KBM-7 (cell line): ENCODE results near the gene PYDC1.

Experiments
- DNase-seq: peaks from one replicate; pipeline ENCODE4 v3.0.0-alpha.2; 2015
- in situ Hi-C: fragments of 300-500 bp; cut with MboI; formaldehyde crosslinking; loops from 2 replicates; pipeline ENCODE4 v1.14.3; 2020; ENCODE audit warnings: low sequenced_read_pairs, low pct_unique_long_range_greater_than_20kb, mixed read lengths

Gene PYDC1

GRCh38 chr16:31224092-31224955 lies 7.4 kb upstream of the PYDC1 start:
- in situ Hi-C loops = no loop called here
- no peak for DNase-seq

- no peak for DNase-seq
- in situ Hi-C loops = no loop called here
These were observed 6.1 kb upstream of the PYDC1 start for GRCh38 chr16:31223044-31223443.

DNA sequence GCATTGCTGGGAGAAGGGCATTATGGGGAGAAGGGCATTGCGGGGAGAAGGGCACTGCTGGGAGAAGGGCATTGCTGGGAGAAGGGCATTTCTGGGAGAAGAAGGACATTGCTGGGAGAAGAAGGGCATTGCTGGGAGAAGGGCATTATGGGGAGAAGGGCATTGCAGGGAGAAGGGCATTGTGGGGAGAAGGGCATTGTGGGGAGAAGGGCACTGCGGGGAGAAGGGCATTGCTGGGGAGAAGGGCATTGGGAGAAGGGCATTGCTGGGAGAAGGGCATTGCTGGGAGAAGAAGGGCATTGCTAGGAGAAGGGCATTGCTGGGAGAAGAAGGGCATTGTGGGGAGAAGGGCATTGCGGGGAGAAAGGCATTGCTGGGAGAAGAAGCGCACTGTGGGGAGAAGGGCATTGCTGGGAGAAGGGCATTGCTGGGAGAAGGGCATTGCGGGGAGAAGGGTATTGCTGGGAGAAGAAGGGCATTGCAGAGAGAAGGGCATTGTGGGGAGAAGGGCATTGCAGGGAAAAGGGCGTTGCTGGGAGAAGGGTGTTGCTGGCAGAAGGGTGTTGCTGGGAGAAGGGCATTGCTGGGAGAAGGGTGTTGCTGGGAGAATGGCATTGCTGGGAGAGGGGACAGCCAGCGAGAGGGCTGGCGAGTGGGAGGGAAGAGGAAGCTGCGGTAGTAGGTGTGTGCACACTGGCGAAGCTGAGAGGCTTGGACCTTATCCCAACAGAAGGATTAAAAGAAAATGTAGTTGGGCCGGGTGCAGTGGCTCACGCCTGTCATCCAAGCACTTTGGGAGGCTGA lies 4.6 kb upstream of the PYDC1 start:
- in situ Hi-C loops = no loop called here
- peak; percentile 73 for DNase-seq

- DNase-seq = no peak
- in situ Hi-C loops = no loop called here
These were observed 2.3 kb upstream of the PYDC1 start for GRCh38 chr16:31219154-31219741.

DNA sequence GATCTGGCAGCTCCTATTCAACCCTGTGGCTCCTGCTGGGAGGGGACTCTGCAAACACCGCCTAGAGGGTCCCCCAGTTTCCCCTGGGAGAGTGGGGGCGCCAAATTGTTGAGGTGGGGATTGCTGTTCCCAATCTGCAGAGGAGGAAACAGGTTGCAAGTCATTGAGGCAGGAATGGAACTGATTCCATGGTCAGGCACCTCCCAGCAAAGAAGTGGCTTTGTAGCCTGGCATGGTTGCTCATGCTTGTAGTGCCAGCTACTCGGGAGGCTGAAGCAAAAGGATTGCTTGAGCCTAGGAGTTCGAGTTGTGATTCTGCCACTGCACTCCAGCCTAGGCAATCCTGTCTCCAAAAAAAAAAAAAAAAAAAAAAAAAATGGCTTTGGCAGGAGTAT lies 198 bp upstream of the PYDC1 start:
- in situ Hi-C loops = no loop called here
- no peak for DNase-seq

GRCh38 chr16:31215287-31216162 lies 1.4 kb downstream of the PYDC1 start:
- in situ Hi-C loops = no loop called here
- no peak for DNase-seq

GRCh38 chr16:31214708-31215286 lies 2.1 kb downstream of the PYDC1 start:
- in situ Hi-C loops = no loop called here
- DNase-seq = no peak

DNA sequence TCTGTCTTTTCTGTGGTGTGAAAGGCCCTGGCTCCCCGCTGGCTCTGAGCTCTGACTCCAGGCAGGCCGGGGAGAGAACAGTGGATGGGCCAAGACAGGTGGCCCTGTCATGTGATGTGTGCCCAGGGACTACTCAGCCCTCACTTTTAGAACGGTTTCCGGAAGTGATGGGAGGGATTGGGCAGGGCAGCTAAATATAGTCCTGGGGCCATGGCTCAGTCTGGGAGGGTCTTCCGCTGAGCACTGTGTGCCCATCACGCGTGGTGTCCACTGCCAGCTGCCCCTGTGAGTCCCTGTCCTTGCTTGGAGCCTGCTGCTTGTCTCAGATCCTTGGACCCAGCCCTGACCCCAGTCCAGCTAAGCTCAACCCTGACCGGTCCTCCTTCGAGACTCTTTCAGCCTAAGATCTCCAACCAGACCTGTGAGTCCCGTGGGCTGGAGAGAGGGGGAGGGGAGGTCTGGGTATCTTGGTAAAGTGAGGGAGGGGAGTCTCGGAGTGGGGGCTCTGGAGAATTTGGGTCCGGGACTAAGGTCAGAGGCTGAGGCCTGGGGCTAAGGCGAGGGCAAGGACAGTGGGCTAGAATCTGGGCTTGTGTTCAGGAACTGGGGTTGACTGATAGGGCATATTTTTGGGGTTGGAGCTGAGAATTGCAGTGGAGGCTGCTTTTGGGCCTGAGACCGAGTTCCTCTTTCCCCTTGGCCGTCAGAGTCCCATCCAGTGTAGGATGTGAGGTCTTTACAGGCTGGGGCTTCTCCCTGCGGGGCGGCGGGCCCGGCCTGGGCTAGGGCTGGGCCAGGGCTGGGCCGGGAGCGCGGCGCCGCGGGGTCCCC lies 2.8 kb downstream of the PYDC1 start, which contains the start of gene TRIM72:
TSS of gene TRIM72 (plus strand) at position 243 of the 831 bp plus-strand sequence. CDS start 620 bp downstream, outside the sequence.
- DNase-seq = no peak
- in situ Hi-C loops = no loop called here

DNA sequence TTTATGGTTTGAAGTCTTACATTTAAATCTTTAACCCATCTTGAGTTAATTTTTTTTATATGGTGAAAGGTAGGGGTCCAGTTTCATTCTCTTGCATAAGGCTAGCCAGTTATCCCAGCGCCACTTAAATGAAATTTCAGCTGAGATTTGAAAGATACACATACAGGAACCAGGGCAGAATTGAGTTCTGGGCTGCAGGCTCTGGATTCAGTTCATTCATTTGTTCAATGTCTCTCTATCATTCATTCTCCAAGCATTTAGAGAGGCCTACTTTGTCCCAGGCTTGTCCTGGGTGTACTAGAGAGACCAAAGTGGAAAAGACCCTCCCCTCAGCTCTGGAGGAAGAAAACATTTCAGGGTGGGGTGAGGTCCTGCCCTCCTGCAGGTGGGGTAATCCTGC lies 3.6 kb downstream of the PYDC1 start:
- in situ Hi-C loops = no loop called here
- no peak for DNase-seq

DNA sequence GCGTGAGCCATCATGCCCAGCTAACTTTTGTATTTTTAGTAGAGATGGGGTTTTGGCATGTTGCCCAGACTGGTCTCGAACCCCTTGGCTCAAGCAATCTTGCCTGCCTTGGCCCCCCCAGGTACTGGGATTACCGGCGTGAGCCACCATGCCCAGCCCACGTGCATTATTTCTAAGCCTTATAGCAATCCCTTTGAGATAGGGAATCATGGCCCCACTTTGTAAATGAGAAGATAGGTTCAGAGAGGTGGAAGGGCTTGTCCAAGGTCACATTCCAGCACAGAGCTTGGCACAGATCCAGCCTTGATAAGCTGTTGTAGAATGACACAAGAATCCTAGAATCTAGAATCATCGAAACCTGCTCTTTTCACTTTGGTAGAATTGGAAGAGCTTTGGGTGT lies 10.2 kb downstream of the PYDC1 start:
- no peak for DNase-seq
- in situ Hi-C loops = no loop called here

DNA sequence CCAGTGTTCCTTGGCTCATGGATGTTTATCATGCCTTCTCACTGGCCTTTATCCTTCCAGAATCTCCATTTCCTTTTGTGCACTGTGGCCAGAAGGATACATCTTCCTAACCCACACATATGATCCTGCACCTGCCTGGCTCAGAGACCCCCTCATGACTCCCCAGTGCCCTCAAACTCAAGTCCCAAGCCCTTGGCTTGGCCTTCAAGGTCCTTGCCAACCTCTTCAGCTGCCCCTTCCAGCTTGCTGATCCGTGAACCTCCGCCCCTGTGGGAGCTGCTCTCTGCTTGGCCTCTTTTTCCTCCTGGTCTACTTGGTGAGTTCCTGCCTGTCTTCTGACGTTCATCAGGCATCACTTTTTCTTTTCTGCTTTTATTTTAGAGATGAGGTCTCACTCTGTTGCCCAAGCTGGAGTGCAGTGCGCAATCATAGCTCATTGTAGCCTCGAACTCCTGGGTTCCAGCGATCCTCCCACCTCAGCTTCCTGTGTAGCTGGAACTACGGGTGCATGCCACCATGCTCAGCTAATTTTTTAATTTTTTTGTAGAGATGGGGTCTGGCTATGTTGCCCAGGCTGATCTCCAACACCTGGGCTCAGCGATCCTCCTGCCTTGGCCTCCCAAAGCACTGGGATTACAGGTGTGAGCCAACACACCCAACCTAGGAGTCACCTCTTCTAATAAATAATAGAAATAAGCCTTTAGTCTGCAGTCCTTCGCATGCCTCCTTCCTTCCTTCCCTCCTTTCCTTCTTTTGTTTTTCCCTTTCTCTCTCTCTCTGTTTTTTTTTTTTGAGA lies 11.9 kb downstream of the PYDC1 start:
- in situ Hi-C loops = no loop called here

DNA sequence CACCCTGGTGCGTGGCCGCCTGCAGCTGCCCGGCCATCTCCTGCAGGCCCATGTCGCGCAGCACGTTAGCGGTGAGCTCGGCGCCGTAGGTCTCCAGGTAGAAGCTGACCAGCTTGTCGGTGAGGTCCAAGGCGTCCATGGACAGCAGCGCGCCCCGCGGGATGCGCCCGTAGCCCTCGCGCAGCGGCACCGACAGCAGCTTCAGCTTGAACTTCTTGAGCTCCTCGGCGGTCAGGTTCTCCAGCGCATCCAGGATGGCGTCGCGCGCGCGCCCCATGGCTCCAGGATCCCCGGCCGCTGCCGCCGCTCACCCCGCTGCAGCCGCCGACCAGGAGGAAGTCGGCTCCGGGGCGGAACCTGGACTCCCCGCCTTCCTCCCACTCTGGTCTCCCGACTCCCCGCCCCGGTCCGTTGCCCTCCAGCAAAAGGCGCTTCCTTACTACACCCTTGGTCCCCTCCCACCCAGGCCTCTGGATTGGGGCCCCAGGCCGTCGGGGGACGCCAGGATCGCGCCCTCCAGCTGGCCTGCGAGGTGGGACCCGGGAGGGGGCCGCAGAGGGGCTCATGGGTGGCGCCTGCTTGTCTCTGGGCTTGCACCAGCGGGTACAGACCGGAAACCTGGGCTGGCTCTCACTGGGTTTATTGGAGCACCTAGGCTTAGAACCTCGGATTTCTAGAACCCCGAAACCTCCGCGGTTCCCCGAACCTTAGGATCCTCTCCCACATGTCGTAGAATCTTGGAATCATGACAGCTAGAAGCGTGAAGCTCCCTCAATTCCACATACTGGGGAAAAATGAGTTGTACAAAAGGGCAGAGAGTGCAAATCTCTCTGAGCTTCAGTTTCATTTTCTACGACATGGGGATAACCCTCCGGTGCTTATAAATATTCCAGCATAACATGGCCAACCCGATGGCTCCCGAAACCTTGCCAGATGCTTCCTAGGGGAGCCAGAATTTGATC lies 14.2 kb downstream of the PYDC1 start, which contains the start of gene PYCARD:
TSS of gene PYCARD (minus strand) at position 347 of the 962 bp plus-strand sequence. CDS start at position 277, 70 bp downstream.
- peak; percentile 75 for DNase-seq
- in situ Hi-C loops = no loop called here

More for the DNA sequence above, 11.9 kb downstream of the PYDC1 start:
- DNase-seq = no peak

- in situ Hi-C loops = no loop called here
- peak; percentile 73 for DNase-seq
These were observed 15.1 kb downstream of the PYDC1 start for GRCh38 chr16:31201582-31202413.

DNA sequence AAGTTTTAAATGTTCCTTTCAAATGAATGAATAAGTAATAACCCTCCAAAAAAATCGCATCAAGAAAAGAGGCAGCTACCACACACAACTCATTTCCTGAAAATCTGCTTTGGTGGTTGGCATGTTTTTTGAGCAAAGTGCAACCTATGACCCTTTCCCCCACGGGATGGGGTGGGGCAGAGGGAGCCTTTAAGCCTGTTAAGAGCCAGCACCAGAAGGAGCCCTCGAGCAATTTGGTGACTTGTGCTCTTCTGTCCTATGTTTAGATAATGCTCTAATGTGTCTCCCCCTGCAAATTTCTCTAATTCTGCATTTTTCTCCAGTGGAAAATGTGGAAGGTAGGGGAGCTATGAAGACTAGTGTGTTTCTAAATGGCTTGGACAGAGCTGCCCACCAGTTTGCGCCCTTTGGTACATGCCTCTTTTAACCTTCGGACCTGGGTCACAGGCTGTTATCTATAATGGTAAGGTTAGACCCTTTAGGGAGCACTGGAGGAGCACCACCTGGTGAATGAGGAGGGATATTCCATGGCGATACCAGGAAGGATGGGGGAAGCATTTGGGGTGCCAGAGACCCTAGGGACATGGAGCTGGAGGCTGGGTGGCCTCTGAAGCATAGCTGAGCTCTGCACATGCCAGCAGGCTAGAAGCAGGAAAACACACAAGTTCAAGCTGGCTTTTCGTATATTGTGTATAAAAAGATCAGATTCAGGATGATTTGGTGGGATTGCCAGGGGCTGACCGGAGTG lies 15.9 kb downstream of the PYDC1 start:
- peak; percentile 74 for DNase-seq
- in situ Hi-C loops = no loop called here
